Astrocyte of the cerebellum (primary cell): ENCODE data around the gene GLIS1.

ENCODE experiments used
- DNase-seq: peaks from one replicate; pipeline ENCODE4 v3.0.0-alpha.2; 2011; ENCODE audit warnings: low read depth
- H3K4me3 ChIP-seq: 2 replicates; pipeline ENCODE4 v1.5.1; 2011; ENCODE audit warnings: mild to moderate bottlenecking, low read depth, low read length, moderate library complexity
- CTCF ChIP-seq: IDR thresholded peaks from 2 replicates; pipeline ENCODE4 v1.5.1; 2012; ENCODE audit warnings: low read length, low read depth, moderate library complexity, mild to moderate bottlenecking; ENCODE audit errors: missing control alignments
- in situ Hi-C: cut with HindIII; loops from 2 replicates; pipeline ENCODE4 v1.10.0; 2017; ENCODE audit warnings: low sequenced_read_pairs

The GLIS1 gene

GRCh38 chr1:53584777-53585107, 154.2 kb downstream of the GLIS1 start:
- no peak for DNase-seq
- in situ Hi-C loops, result no loop called here
- no peak for TF ChIP-seq CTCF
- H3K4me3 ChIP-seq, result no peak overlapping the region

- no peak for DNase-seq
- in situ Hi-C loops, result no loop called here
- H3K4me3 ChIP-seq, result no peak overlapping the region
- TF ChIP-seq CTCF, result no peak
These were observed 154.8 kb downstream of the GLIS1 start for GRCh38 chr1:53583868-53584776.

GRCh38 chr1:53583021-53583867, 155.7 kb downstream of the GLIS1 start:
- H3K4me3 ChIP-seq, result no peak overlapping the region
- DNase-seq, result no peak
- TF ChIP-seq CTCF, result no peak
- in situ Hi-C loops, result no loop called here

GRCh38 chr1:53582211-53583020, 156.5 kb downstream of the GLIS1 start:
- DNase-seq, result no peak
- H3K4me3 ChIP-seq, result no peak overlapping the region
- in situ Hi-C loops, result no loop called here
- TF ChIP-seq CTCF, result no peak

- H3K4me3 ChIP-seq, result no peak overlapping the region
- in situ Hi-C loops, result no loop called here
- no peak for DNase-seq
- TF ChIP-seq CTCF, result no peak
These were observed 157.5 kb downstream of the GLIS1 start for GRCh38 chr1:53581476-53581875.
